GM12878 (cell line): Measurements from ENCODE around the gene NRTN. TPM values are rescaled to one million over a fixed set of nuclear protein-coding genes. Genes with fewer than 3 reads are reported as not detected.

Experiments used
- ATAC-seq: fragments of 200-7000 bp; cut with Tn5 transposase; 3 replicates; pipeline ENCODE4 v1.9.1; 2020; ENCODE audit warnings: mild to moderate bottlenecking, moderate library complexity
- BruUV-seq: library from RNA; stranded (reverse); fragments of 400-500 nt; replicated peaks from 2 replicates; lab custom pipeline; 2021; lab: Mats Ljungman, UMichigan
- CTCF ChIA-PET: fragments of 300-600 bp; sonication (Branson Sonifier 250); formaldehyde crosslinking; extraction: SDS; loops from one replicate; lab custom pipeline; 2021; ENCODE audit warnings: inconsistent platforms; lab: Yijun Ruan, JAX
- POLR2A ChIA-PET: fragments of 350-600 bp; formaldehyde crosslinking; extraction: SDS; loops from one replicate; lab custom pipeline; 2021; ENCODE audit warnings: inconsistent platforms; lab: Charles Lee
- RAD21 ChIA-PET: fragments of 300-600 bp; sonication (Branson Sonifier 250); formaldehyde crosslinking; loops from one replicate; lab custom pipeline; 2023; ENCODE audit warnings: antibody characterized with exemption; ENCODE audit not compliant: unreplicated experiment; lab: Charles Lee
- SMC1A ChIA-PET: fragments of 300-600 bp; sonication (Branson Sonifier 250); formaldehyde crosslinking; loops from one replicate; lab custom pipeline; 2023; ENCODE audit not compliant: unreplicated experiment, uncharacterized antibody; lab: Charles Lee
- DNase-seq: peaks from one replicate; pipeline ENCODE4 v3.0.0-alpha.2; 2011; ENCODE audit warnings: low read depth, low spot score
- FAIRE-seq: peaks from 3 replicates; lab custom pipeline; 2011; peaks lifted over from hg19 to GRCh38; lab: Jason Lieb, UNC
- H2AFZ ChIP-seq: 2 replicates; pipeline ENCODE4 v1.6.0; 2011; ENCODE audit warnings: low read depth, low read length, control low read depth; ENCODE audit not compliant: control insufficient read depth
- H3K27ac ChIP-seq: 2 replicates; pipeline ENCODE4 v1.5.1; 2011; ENCODE audit warnings: control low read depth; ENCODE audit not compliant: control insufficient read depth, insufficient read depth
- H3K27me3 ChIP-seq, 2 experiments: replicated peaks in 1 of 2; 2 replicates each; pipeline versions ENCODE4 v1.6.0 to v1.6.1; 2011; ENCODE audit warnings: low read length in 1 of 2; ENCODE audit not compliant: control insufficient read depth in 2 of 2, insufficient read depth in 2 of 2
- H3K36me3 ChIP-seq, 2 experiments: 2 replicates each; pipeline ENCODE4 v1.5.1; 2011; ENCODE audit warnings: low read length in 1 of 2; ENCODE audit not compliant: control insufficient read depth in 2 of 2, insufficient read depth in 2 of 2
- H3K4me1 ChIP-seq: 2 replicates; pipeline ENCODE4 v1.6.1; 2011; ENCODE audit warnings: mild to moderate bottlenecking, low read length, moderate library complexity, mixed read lengths; ENCODE audit not compliant: control insufficient read depth, insufficient read depth
- H3K4me2 ChIP-seq: 2 replicates; pipeline ENCODE4 v1.6.0; 2011; ENCODE audit warnings: control low read depth; ENCODE audit not compliant: control insufficient read depth, insufficient read depth
- H3K4me3 ChIP-seq: fragments of 200-600 bp; sonication (generic); 2 replicates; pipeline ENCODE4 v1.5.1; 2016
- H3K79me2 ChIP-seq: 2 replicates; pipeline ENCODE4 v1.6.0; 2011; ENCODE audit warnings: low read length; ENCODE audit not compliant: control insufficient read depth, insufficient read depth
- H3K9ac ChIP-seq: 2 replicates; pipeline ENCODE4 v1.8.0; 2011; ENCODE audit warnings: low read length, control low read depth, mixed read lengths; ENCODE audit not compliant: control insufficient read depth, insufficient read depth
- H3K9me3 ChIP-seq: replicated peaks from 3 replicates; pipeline ENCODE4 v1.5.1; 2011; ENCODE audit warnings: mild to moderate bottlenecking, low read length; ENCODE audit not compliant: control insufficient read depth, insufficient read depth
- H4K20me1 ChIP-seq: 2 replicates; pipeline ENCODE4 v1.6.0; 2011; ENCODE audit not compliant: control insufficient read depth, insufficient read depth
- BCLAF1 ChIP-seq: fragments of 450-650 bp; IDR thresholded peaks from 2 replicates; pipeline ENCODE4 v1.6.1; 2017; ENCODE audit warnings: antibody characterized with exemption, mild to moderate bottlenecking, moderate library complexity
- CTCF ChIP-seq, 3 experiments: IDR thresholded peaks in 2 of 3; conservative IDR thresholded peaks in 1 of 3; 2 replicates each; pipeline ENCODE4 v1.5.1; 2011; ENCODE audit warnings: low read depth in 3 of 3, low read length in 3 of 3, mild to moderate bottlenecking in 3 of 3, control low read depth in 2 of 3, moderate library complexity in 2 of 3, inconsistent platforms in 1 of 3, mixed read lengths in 1 of 3; ENCODE audit not compliant: control insufficient read depth in 2 of 3, insufficient read depth in 1 of 3; ENCODE audit errors: extremely low read depth in 1 of 3
- ETV6 ChIP-seq, 2 experiments: fragments of 450-650 bp in 1 of 2; IDR thresholded peaks in 1 of 2; conservative IDR thresholded peaks in 1 of 2; 2 replicates each; pipeline ENCODE4 v1.6.1; 2014; ENCODE audit warnings: antibody characterized with exemption in 1 of 2, borderline replicate concordance in 1 of 2, low read depth in 1 of 2, mild to moderate bottlenecking in 1 of 2, moderate library complexity in 1 of 2
- WGBS: methylation state at CpG from one replicate; pipeline ENCODE4 v1.1.6; 2016; ENCODE audit warnings: low lambda C conversion rate; ENCODE audit not compliant: insufficient replicate concordance, insufficient coverage; ENCODE audit errors: missing lambda C conversion rate; 5-methylcytosine and 5-hydroxymethylcytosine counted together
- in situ Hi-C: fragments of 300-500 bp; cut with MboI; formaldehyde crosslinking; loops from 9 replicates; pipeline ENCODE4 v1.14.3; 2018; ENCODE audit warnings: mixed read lengths
- intact Hi-C: fragments of 100-400 bp; cut with micrococcal nuclease; formaldehyde crosslinking; loops from one replicate; pipeline ENCODE4 v1.14.2; 2022; ENCODE audit not compliant: unreplicated experiment
- polyA plus RNA-seq, 11 experiments: library from polyadenylated mRNA; depleted of rRNA in 4 of 11; unstranded in 6 of 11; stranded (reverse) in 5 of 11; fragments of >200 nt; fragmentation: Nextera tagmentation in 4 of 11; fragmentation: Illumina TruSeq in 1 of 11; extraction: Ambion mirVana in 4 of 11; extraction: Trizol in 1 of 11; gene quantifications; 1 replicate in 1 of 11; 2 replicates in 10 of 11; pipeline versions ENCODE4 v1.2.1 to v1.2.3, GENCODE V29; 2011 to 2016; ENCODE audit warnings: inconsistent platforms in 2 of 11, missing spikeins in 2 of 11, low read depth in 1 of 11
- total RNA-seq, 4 experiments: library from RNA; depleted of rRNA in 3 of 4; stranded (reverse); fragments of >200 nt in 3 of 4; fragmentation: Illumina TruSeq in 1 of 4; extraction: Trizol in 1 of 4; gene quantifications; 2 replicates each; pipeline versions ENCODE4 v1.2.1 to v1.2.3, GENCODE V29; 2013 to 2021

NRTN gene
- total and polyA plus RNA-seq, 10 of the 15 experiments (the other 5 are each of a cell fraction or from before 2014, with no cell fraction given) = not detected

- FAIRE-seq (no peak), DNase-seq (no peak), ATAC-seq (no peak)
- no peaks in the 10 kb centered on the region for H3K9me3 ChIP-seq
- H3K4me1 ChIP-seq = peaks cover 16% of the 10 kb centered on the region
- 70% methylated on average over 29 of the region's 30 CpGs for WGBS
- H3K79me2 ChIP-seq = no peaks in the 10 kb centered on the region
- TF ChIP-seq CTCF (IDR thresholded peaks at IDR 0.05 in 2 of 3, conservative IDR thresholded peaks at IDR 0.05 in 1 of 3; ENCODE audit: control insufficient read depth in 2 of 3, extremely low read depth in 1 of 3, insufficient read depth in 1 of 3, low read depth in 3 of 3, low read length in 3 of 3) (peak in 2 of 3 experiments; percentile 13 to 18; a peak in 2 of 6 replicates), ETV6 (conservative IDR thresholded peaks at IDR 0.05 in 1 of 2, IDR thresholded peaks at IDR 0.05 in 1 of 2; ENCODE audit: borderline replicate concordance in 1 of 2, low read depth in 1 of 2) (no peak), BCLAF1 (no peak)
- H3K4me2 ChIP-seq = no peak overlapping the region
- H2AFZ ChIP-seq = no peak overlapping the region
- in situ Hi-C loops = no loop called here
- RAD21 ChIA-PET = no interaction called here
- CTCF ChIA-PET = interaction anchor here (1.1 kb wide), 1 partner anchor 20 kb away, joined by 7 read pairs; no protein-coding TSS in a partner anchor
- no peaks in the 10 kb centered on the region for H4K20me1 ChIP-seq
- peaks cover 0 to 4% of the 10 kb centered on the region in 2 experiments; a peak in 2 of 4 replicates for H3K27me3 ChIP-seq
- no peaks in the 10 kb centered on the region for H3K36me3 ChIP-seq
- no peak overlapping the region for H3K27ac ChIP-seq
- SMC1A ChIA-PET = interaction anchor here (1.0 kb wide), 1 partner anchor 20 kb away, joined by 6 read pairs; no protein-coding TSS in a partner anchor
- BruUV-seq = no TSS peak
- POLR2A ChIA-PET = no interaction called here
- H3K4me3 ChIP-seq = no peak overlapping the region
- no peak overlapping the region for H3K9ac ChIP-seq
- intact Hi-C loops = no loop called here
Observed at GRCh38 chr19:5823579-5824281, 18.9 kb downstream of the NRTN start.
